ENCODE data around the gene GALNTL6. TPM values are rescaled to one million over a fixed set of nuclear protein-coding genes. Genes with fewer than 3 reads are reported as not detected.

The GALNTL6 gene
- total RNA-seq, 1 donor from 2014 or later, result 23.6 TPM

- DNase-seq (ENCODE audit: low spot score in 2 of 2), result no peak
- FAIRE-seq, result no peak
Observed at GRCh38 chr4:172497321-172497720, 684.1 kb downstream of the GALNTL6 start.

GRCh38 chr4:172514011-172514410 lies 700.8 kb downstream of the GALNTL6 start:
- no peak for FAIRE-seq
- DNase-seq (ENCODE audit: low spot score in 2 of 2), result no peak

- no peak for DNase-seq (ENCODE audit: low spot score in 2 of 2)
- FAIRE-seq, result no peak
Observed at GRCh38 chr4:172514801-172515200, 701.6 kb downstream of the GALNTL6 start.

- DNase-seq (ENCODE audit: low spot score in 2 of 2), result no peak
- no peak for FAIRE-seq
Observed at GRCh38 chr4:172515266-172515879, 702.2 kb downstream of the GALNTL6 start.

- no peak for DNase-seq (ENCODE audit: low spot score in 2 of 2)
- FAIRE-seq, result no peak
Observed at GRCh38 chr4:172517391-172517790, 704.2 kb downstream of the GALNTL6 start.

- no peak for FAIRE-seq
- no peak for DNase-seq (ENCODE audit: low spot score in 2 of 2)
Observed at GRCh38 chr4:172521248-172521647, 708.0 kb downstream of the GALNTL6 start.

- FAIRE-seq (no peak), DNase-seq (ENCODE audit: low spot score in 2 of 2) (no peak)
Observed at GRCh38 chr4:172521680-172522079, 708.5 kb downstream of the GALNTL6 start.

- DNase-seq (ENCODE audit: low spot score in 2 of 2) (no peak), FAIRE-seq (no peak)
Observed at GRCh38 chr4:172543249-172543648, 730.0 kb downstream of the GALNTL6 start.

GRCh38 chr4:172546782-172547181 lies 733.6 kb downstream of the GALNTL6 start:
- no peak for DNase-seq (ENCODE audit: low spot score in 2 of 2)
- FAIRE-seq, result no peak

GRCh38 chr4:172547724-172548123 lies 734.5 kb downstream of the GALNTL6 start:
- FAIRE-seq, result no peak
- DNase-seq (ENCODE audit: low spot score in 2 of 2), result no peak

- DNase-seq (ENCODE audit: low spot score in 2 of 2) (no peak), FAIRE-seq (no peak)
Observed at GRCh38 chr4:172553216-172553615, 740.0 kb downstream of the GALNTL6 start.

- FAIRE-seq (no peak), DNase-seq (ENCODE audit: low spot score in 2 of 2) (no peak)
Observed at GRCh38 chr4:172554588-172554987, 741.4 kb downstream of the GALNTL6 start.

GRCh38 chr4:172555725-172556124 lies 742.5 kb downstream of the GALNTL6 start:
- no peak for DNase-seq (ENCODE audit: low spot score in 2 of 2)
- no peak for FAIRE-seq

GRCh38 chr4:172573899-172574298 lies 760.7 kb downstream of the GALNTL6 start:
- FAIRE-seq (no peak), DNase-seq (ENCODE audit: low spot score in 2 of 2) (no peak)

GRCh38 chr4:172578712-172579111 lies 765.5 kb downstream of the GALNTL6 start:
- FAIRE-seq (no peak), DNase-seq (ENCODE audit: low spot score in 2 of 2) (no peak)

GRCh38 chr4:172584816-172585215 lies 771.6 kb downstream of the GALNTL6 start:
- DNase-seq (ENCODE audit: low spot score in 2 of 2) (no peak), FAIRE-seq (no peak)

GRCh38 chr4:172596206-172596605 lies 783.0 kb downstream of the GALNTL6 start:
- no peak for DNase-seq (ENCODE audit: low spot score in 2 of 2)
- no peak for FAIRE-seq

- DNase-seq (ENCODE audit: low spot score in 2 of 2), result no peak
- no peak for FAIRE-seq
Observed at GRCh38 chr4:172599554-172599953, 786.4 kb downstream of the GALNTL6 start.

- DNase-seq (ENCODE audit: low spot score in 2 of 2), result no peak
- no peak for FAIRE-seq
Observed at GRCh38 chr4:172601195-172601594, 788.0 kb downstream of the GALNTL6 start.

- DNase-seq (ENCODE audit: low spot score in 2 of 2), result no peak
- no peak for FAIRE-seq
Observed at GRCh38 chr4:172619218-172619617, 806.0 kb downstream of the GALNTL6 start.

GRCh38 chr4:172619798-172620197 lies 806.6 kb downstream of the GALNTL6 start:
- FAIRE-seq (no peak), DNase-seq (ENCODE audit: low spot score in 2 of 2) (no peak)

GRCh38 chr4:172628263-172628662 lies 815.1 kb downstream of the GALNTL6 start:
- DNase-seq (ENCODE audit: low spot score in 2 of 2) (no peak), FAIRE-seq (no peak)

GRCh38 chr4:172630280-172630679 lies 817.1 kb downstream of the GALNTL6 start:
- no peak for DNase-seq (ENCODE audit: low spot score in 2 of 2)
- FAIRE-seq, result no peak

All from frontal cortex (tissue), 4 donors.